Right lobe of liver (tissue), 4 donors: Measurements from ENCODE around the gene ABLIM2.

Experiments
- CTCF ChIP-seq, 4 donors: fragments of 200-600 bp in 3 of 4; fragments of 450-650 bp in 1 of 4; IDR thresholded peaks; one replicate each; pipeline versions ENCODE4 v1.5.1 to v1.8.0; 2016 to 2022; ENCODE audit warnings: antibody characterized with exemption in 4 of 4, mild to moderate bottlenecking in 2 of 4
- POLR2A ChIP-seq: fragments of 450-650 bp; IDR thresholded peaks from one replicate; pipeline ENCODE4 v1.6.1; 2017; ENCODE audit warnings: antibody characterized with exemption, mild to moderate bottlenecking
- donor health status: DM: no; HTN: no; CAD: no.
- donor health status: DM: no; HTN: no; CAD: no.
- donor health status: DM: no; HTN: yes; CAD: no.

DNA sequence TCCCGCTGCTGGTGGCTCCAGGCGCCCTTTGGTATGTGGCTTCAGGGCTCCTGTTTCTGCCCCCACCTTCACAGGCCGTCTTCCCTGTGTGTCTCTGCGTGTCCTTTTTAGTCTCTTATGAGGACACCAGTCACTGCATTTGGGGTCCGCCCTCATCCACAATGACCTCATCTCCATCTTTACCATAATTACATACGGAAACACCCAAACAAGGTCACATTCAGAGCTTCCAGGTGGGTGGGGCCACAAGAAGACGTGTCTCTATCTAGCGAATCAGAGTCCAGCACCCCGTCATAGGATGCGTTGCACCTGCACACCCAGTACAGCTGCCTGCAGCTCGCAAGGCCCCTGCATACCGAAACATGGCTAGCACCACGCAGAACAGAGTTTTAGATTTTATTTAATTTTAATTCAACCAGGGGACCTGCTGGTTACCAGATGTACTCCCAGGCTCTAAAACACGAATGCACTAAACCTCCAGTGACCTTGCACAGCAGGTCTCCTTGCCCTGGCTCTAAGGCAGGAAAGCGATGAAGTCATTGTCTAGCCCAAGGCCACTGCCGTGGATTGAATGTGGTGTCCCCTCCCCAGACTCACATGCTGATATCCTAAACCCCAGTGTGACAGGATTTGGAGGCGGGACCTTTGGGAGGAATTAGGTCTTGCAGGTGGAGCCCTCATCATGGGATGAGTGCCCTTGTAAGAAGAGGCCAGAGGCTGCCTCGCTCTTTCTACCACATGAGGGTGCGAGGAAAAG lies 30.3 kb downstream of the ABLIM2 start:
- TF ChIP-seq CTCF (IDR thresholded peaks at IDR 0.05) (no peak), POLR2A (no peak)
